Neural crest cell (in vitro differentiated cells): ENCODE data around the gene TCF4. TPM values are rescaled to one million over a fixed set of nuclear protein-coding genes. Genes with fewer than 3 reads are reported as not detected.

Source experiments
- DNase-seq: peaks from one replicate; pipeline ENCODE4 v3.0.0; 2021; ENCODE audit warnings: low read depth, mixed read lengths, low spot score
- H3K27ac Mint-ChIP-seq: one replicate; pipeline ENCODE4 v1.8.0; 2021; ENCODE audit warnings: mild to moderate bottlenecking, mixed read lengths; ENCODE audit not compliant: unreplicated experiment
- H3K27me3 Mint-ChIP-seq: 2 replicates; pipeline ENCODE4 v1.8.0; 2021; ENCODE audit warnings: low read depth, mild to moderate bottlenecking, mixed read lengths
- H3K36me3 Mint-ChIP-seq: 2 replicates; pipeline ENCODE4 v1.8.0; 2021; ENCODE audit warnings: low read depth, mild to moderate bottlenecking, mixed read lengths
- H3K4me1 Mint-ChIP-seq: 2 replicates; pipeline ENCODE4 v1.8.0; 2021; ENCODE audit warnings: mixed read lengths
- H3K4me3 Mint-ChIP-seq: one replicate; pipeline ENCODE4 v1.8.0; 2021; ENCODE audit warnings: mild to moderate bottlenecking, mixed read lengths
- H3K9me3 Mint-ChIP-seq: 2 replicates; pipeline ENCODE4 v1.8.0; 2021; ENCODE audit warnings: mixed read lengths
- CTCF ChIP-seq: fragments of 200-600 bp; sonication (generic); conservative IDR thresholded peaks from 2 replicates; pipeline ENCODE4 v1.5.0; 2021; ENCODE audit warnings: antibody characterized with exemption, mild to moderate bottlenecking
- long read RNA-seq: library from polyadenylated mRNA; unstranded; transcript quantifications from one replicate; pipeline ENCODE4 v2.0.0, GENCODE V29; 2020
- total RNA-seq: library from RNA; stranded (reverse); gene quantifications from 2 replicates; pipeline ENCODE4 v1.2.1, GENCODE V29; 2021

TCF4 gene
- total RNA-seq: 82.5 and 89.9 TPM in 2 replicates
- long read RNA-seq, full-length matches to known transcripts: 39 of 85 reads
- long read RNA-seq, partial matches to known transcripts: 11 of 85 reads
- long read RNA-seq, other reads (novel, unspliced or antisense): 35 of 85 reads

- H3K27ac Mint-ChIP-seq: peak within 1 kb of the TSS; percentile 97
- peak within 1 kb of the TSS; percentile 89 for H3K4me3 Mint-ChIP-seq
- DNase-seq: peak; percentile 52
- no peaks in the 10 kb centered on the region for H3K27me3 Mint-ChIP-seq
- H3K9me3 Mint-ChIP-seq: no peaks in the 10 kb centered on the region
- H3K36me3 Mint-ChIP-seq: no peaks in the 10 kb centered on the region
- no peak for TF ChIP-seq CTCF
- H3K4me1 Mint-ChIP-seq: peaks cover 42% of the 10 kb centered on the region
Measured at GRCh38 chr18:55588111-55588869, at the start of gene TCF4. TSS of gene TCF4 (minus strand) at chr18:55588192. CDS start at chr18:55587116, 1,076 bp downstream.

GRCh38 chr18:55637204-55637603, 49.2 kb upstream of the TCF4 start:
- Mint-ChIP-seq H3K9me3 (peaks cover 18% of the 10 kb centered on the region), H3K4me1 (no peaks in the 10 kb centered on the region), H3K27ac (no peak overlapping the region), H3K27me3 (no peaks in the 10 kb centered on the region), H3K4me3 (no peak overlapping the region), H3K36me3 (peaks cover 10% of the 10 kb centered on the region)
- DNase-seq: no peak
- no peak for TF ChIP-seq CTCF

GRCh38 chr18:55635439-55635838, 47.4 kb upstream of the TCF4 start:
- no peak overlapping the region for H3K27ac Mint-ChIP-seq
- DNase-seq: no peak
- H3K9me3 Mint-ChIP-seq: peaks cover 8% of the 10 kb centered on the region
- no peak overlapping the region for H3K4me3 Mint-ChIP-seq
- H3K27me3 Mint-ChIP-seq: no peaks in the 10 kb centered on the region
- H3K36me3 Mint-ChIP-seq: no peaks in the 10 kb centered on the region
- no peaks in the 10 kb centered on the region for H3K4me1 Mint-ChIP-seq
- no peak for TF ChIP-seq CTCF

GRCh38 chr18:55634545-55634944, 46.6 kb upstream of the TCF4 start:
- no peaks in the 10 kb centered on the region for H3K4me1 Mint-ChIP-seq
- no peaks in the 10 kb centered on the region for H3K27me3 Mint-ChIP-seq
- H3K9me3 Mint-ChIP-seq: peaks cover 6% of the 10 kb centered on the region
- no peaks in the 10 kb centered on the region for H3K36me3 Mint-ChIP-seq
- no peak for DNase-seq
- no peak overlapping the region for H3K27ac Mint-ChIP-seq
- no peak for TF ChIP-seq CTCF
- no peak overlapping the region for H3K4me3 Mint-ChIP-seq

- Mint-ChIP-seq H3K9me3 (peaks cover 6% of the 10 kb centered on the region), H3K4me1 (no peaks in the 10 kb centered on the region), H3K4me3 (no peak overlapping the region), H3K27me3 (no peaks in the 10 kb centered on the region), H3K36me3 (no peaks in the 10 kb centered on the region), H3K27ac (no peak overlapping the region)
- no peak for TF ChIP-seq CTCF
- no peak for DNase-seq
Measured at GRCh38 chr18:55633032-55633431, 45.0 kb upstream of the TCF4 start.
